Thoracic aorta (tissue), 2 donors: ENCODE results near the gene SFMBT2. TPM values are rescaled to one million over a fixed set of nuclear protein-coding genes. Genes with fewer than 3 reads are reported as not detected.

Source experiments
- ATAC-seq: fragments of 150-250 bp; one replicate; pipeline ENCODE4 v1.8.0; 2017; ENCODE audit warnings: low read depth; ENCODE audit not compliant: insufficient number of reproducible peaks, low FRiP score
- DNase-seq: peaks from one replicate; pipeline ENCODE4 v3.0.0-alpha.2; 2020; ENCODE audit warnings: low spot score
- H3K27ac ChIP-seq, 2 donors: fragments of 200-600 bp; sonication (generic); 1 replicate in 1 of 2; 2 replicates in 1 of 2; pipeline ENCODE4 v1.5.1; 2016; ENCODE audit warnings: mild to moderate bottlenecking in 2 of 2, moderate library complexity in 2 of 2
- H3K27me3 ChIP-seq: fragments of 200-600 bp; sonication (generic); replicated peaks from 2 replicates; pipeline ENCODE4 v1.6.0; 2016; ENCODE audit warnings: mild to moderate bottlenecking; ENCODE audit not compliant: insufficient read depth
- H3K36me3 ChIP-seq: fragments of 200-600 bp; sonication (generic); one replicate; pipeline ENCODE4 v1.5.1; 2016
- H3K4me1 ChIP-seq, 2 donors: fragments of 200-600 bp; sonication (generic); 1 replicate in 1 of 2; 2 replicates in 1 of 2; pipeline versions ENCODE4 v1.5.1 to v1.6.0; 2016; ENCODE audit warnings: low read depth in 2 of 2, mild to moderate bottlenecking in 1 of 2; ENCODE audit not compliant: control insufficient read depth in 1 of 2
- H3K4me3 ChIP-seq: fragments of 200-600 bp; sonication (generic); 2 replicates; pipeline ENCODE4 v1.5.1; 2016; ENCODE audit warnings: mild to moderate bottlenecking
- H3K9me3 ChIP-seq: fragments of 200-600 bp; sonication (generic); 2 replicates; pipeline ENCODE4 v1.5.1; 2016
- total RNA-seq, 2 donors: library from RNA; depleted of rRNA; stranded (reverse); fragments of >200 nt; gene quantifications; one replicate each; pipeline versions ENCODE4 v1.1.0 to v1.2.3, GENCODE V29; 2016
- TF ChIP-seq, protein P1 (sequence below): fragments of 200-600 bp; sonication (generic); IDR thresholded peaks from one replicate; pipeline ENCODE4 v1.5.1; 2019; ENCODE audit warnings: antibody characterized with exemption

SFMBT2 gene
- total RNA-seq: 1 to 10 TPM; 8.5 to 9.0 TPM

GRCh38 chr10:7410862-7411670, at the start of gene SFMBT2:
Gene SFMBT2 (minus strand): TSS chr10:7411034. CDS start chr10:7381898, 29,136 bp downstream.
- Histone ChIP-seq H3K4me1 (peaks cover 0 to 37% of the 10 kb centered on the region in 2 donors), H3K27me3 (no peaks in the 10 kb centered on the region), H3K27ac (peak within 1 kb of the TSS in 1 of 2 donors; percentile 21), H3K36me3 (no peaks in the 10 kb centered on the region), H3K9me3 (no peaks in the 10 kb centered on the region), H3K4me3 (peak within 1 kb of the TSS; percentile 85)
- no peak for DNase-seq
- TF ChIP-seq, protein P1, sequence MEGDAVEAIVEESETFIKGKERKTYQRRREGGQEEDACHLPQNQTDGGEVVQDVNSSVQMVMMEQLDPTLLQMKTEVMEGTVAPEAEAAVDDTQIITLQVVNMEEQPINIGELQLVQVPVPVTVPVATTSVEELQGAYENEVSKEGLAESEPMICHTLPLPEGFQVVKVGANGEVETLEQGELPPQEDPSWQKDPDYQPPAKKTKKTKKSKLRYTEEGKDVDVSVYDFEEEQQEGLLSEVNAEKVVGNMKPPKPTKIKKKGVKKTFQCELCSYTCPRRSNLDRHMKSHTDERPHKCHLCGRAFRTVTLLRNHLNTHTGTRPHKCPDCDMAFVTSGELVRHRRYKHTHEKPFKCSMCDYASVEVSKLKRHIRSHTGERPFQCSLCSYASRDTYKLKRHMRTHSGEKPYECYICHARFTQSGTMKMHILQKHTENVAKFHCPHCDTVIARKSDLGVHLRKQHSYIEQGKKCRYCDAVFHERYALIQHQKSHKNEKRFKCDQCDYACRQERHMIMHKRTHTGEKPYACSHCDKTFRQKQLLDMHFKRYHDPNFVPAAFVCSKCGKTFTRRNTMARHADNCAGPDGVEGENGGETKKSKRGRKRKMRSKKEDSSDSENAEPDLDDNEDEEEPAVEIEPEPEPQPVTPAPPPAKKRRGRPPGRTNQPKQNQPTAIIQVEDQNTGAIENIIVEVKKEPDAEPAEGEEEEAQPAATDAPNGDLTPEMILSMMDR: no peak
- no peak for ATAC-seq

DNA sequence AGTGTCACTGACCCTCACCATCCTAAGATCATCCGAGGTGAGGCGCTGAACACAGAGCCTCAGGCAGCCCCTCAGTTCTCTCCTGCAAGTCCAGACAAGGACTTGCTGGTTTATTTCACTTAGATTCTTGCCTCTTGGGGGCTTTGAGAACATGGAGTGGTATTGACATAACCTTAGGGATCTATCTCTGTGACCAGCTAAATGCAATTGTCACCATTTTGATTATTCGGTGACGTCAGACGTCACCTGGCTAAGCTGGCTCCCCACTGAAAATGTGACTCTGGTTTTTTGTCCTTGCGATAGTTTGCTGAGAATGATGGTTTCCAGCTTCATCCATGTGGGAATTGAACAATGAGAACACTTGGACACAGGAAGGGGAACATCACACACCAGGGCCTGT, 49.2 kb upstream of the SFMBT2 start:
- no peaks in the 10 kb centered on the region for H3K4me1 ChIP-seq
- TF ChIP-seq, protein P1: no peak

GRCh38 chr10:7458556-7458955, 47.7 kb upstream of the SFMBT2 start:
- ATAC-seq: no peak
- no peak overlapping the region for H3K27ac ChIP-seq
- H3K9me3 ChIP-seq: no peaks in the 10 kb centered on the region
- H3K4me3 ChIP-seq: no peak overlapping the region
- TF ChIP-seq, protein P1: no peak
- H3K36me3 ChIP-seq: no peaks in the 10 kb centered on the region
- no peaks in the 10 kb centered on the region for H3K27me3 ChIP-seq
- DNase-seq: no peak
- no peaks in the 10 kb centered on the region for H3K4me1 ChIP-seq

More for the DNA sequence above, 49.2 kb upstream of the SFMBT2 start:
- no peak for DNase-seq
- no peaks in the 10 kb centered on the region for H3K36me3 ChIP-seq
- H3K9me3 ChIP-seq: no peaks in the 10 kb centered on the region
- no peak overlapping the region for H3K27ac ChIP-seq
- no peaks in the 10 kb centered on the region for H3K27me3 ChIP-seq
- ATAC-seq: no peak
- H3K4me3 ChIP-seq: no peak overlapping the region

DNA sequence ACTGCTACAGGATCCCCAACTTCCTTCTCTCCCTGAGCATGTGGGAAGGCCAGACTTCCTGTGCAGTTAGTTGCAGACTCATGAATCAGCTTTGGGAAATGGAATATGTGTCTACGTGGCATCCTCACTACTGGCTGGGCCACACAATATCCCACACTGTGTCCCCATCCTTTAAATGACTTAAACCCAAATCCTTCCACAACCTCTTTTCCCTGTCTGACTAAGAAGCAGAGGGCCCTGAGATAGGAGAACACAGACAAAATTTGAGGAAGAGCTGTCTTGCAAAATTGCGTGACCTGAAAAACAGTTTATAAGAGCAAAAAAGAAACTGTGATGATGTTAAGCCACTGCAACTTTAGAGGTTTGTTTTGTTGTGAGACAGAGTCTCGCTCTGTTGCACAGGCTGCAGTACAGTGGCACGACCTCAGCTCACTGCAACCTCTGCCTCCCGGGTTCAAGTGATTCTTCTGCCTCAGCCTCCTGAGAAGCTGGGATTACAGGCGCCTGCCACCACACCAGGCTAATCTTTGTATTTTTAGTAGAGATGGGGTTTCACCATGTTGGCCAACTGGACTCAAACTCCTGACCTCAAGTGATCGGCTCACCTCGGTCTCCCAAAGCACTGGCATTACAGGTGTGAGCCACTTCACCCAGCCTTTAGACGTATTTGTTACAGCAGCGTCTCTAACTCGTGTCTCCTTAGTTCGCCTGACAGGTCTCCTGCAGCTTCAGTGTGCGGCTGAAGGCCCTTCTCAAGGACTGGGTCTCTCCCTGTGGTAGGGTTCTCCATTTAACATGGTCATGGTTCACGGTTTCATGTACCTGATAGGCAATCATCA, 46.9 kb upstream of the SFMBT2 start:
- H3K36me3 ChIP-seq: no peaks in the 10 kb centered on the region
- no peaks in the 10 kb centered on the region for H3K9me3 ChIP-seq
- TF ChIP-seq, protein P1: no peak
- H3K27me3 ChIP-seq: no peaks in the 10 kb centered on the region
- no peaks in the 10 kb centered on the region for H3K4me1 ChIP-seq
- no peak overlapping the region for H3K27ac ChIP-seq
- H3K4me3 ChIP-seq: no peak overlapping the region
- ATAC-seq: no peak
- DNase-seq: no peak

GRCh38 chr10:7449063-7449695, 38.3 kb upstream of the SFMBT2 start:
- peaks cover 8% of the 10 kb centered on the region for H3K9me3 ChIP-seq
- DNase-seq (no peak), ATAC-seq (no peak)
- H3K4me3 ChIP-seq: no peak overlapping the region
- H3K36me3 ChIP-seq: no peaks in the 10 kb centered on the region
- no peaks in the 10 kb centered on the region for H3K4me1 ChIP-seq
- H3K27me3 ChIP-seq: no peaks in the 10 kb centered on the region
- TF ChIP-seq, protein P1: no peak
- H3K27ac ChIP-seq: no peak overlapping the region
